HepG2 (cell line): ENCODE results near the gene PTCRA. TPM values are rescaled to one million over a fixed set of nuclear protein-coding genes. Genes with fewer than 3 reads are reported as not detected.

Experiments used
- BRD4 ChIP-seq: sonication (generic); formaldehyde crosslinking; IDR thresholded peaks from 2 replicates; pipeline ENCODE4 v1.4.0; 2020; ENCODE audit warnings: missing genetic modification reagents
- CENPX ChIP-seq: sonication (generic); formaldehyde crosslinking; IDR thresholded peaks from 2 replicates; pipeline ENCODE4 v1.9.0; 2021; ENCODE audit warnings: mild to moderate bottlenecking, missing genetic modification reagents, moderate library complexity
- DZIP1 ChIP-seq: sonication (generic); formaldehyde crosslinking; IDR thresholded peaks from 2 replicates; pipeline ENCODE4 v1.5.0; 2020; ENCODE audit warnings: mild to moderate bottlenecking, missing genetic modification reagents
- JUND ChIP-seq: sonication (generic); formaldehyde crosslinking; IDR thresholded peaks from 2 replicates; pipeline ENCODE4 v1.8.0; 2022; ENCODE audit warnings: mild to moderate bottlenecking, missing genetic modification reagents
- MXI1 ChIP-seq: IDR thresholded peaks from 3 replicates; pipeline ENCODE4 v1.6.1; 2012; ENCODE audit warnings: low read depth, low read length, inconsistent platforms, borderline replicate concordance
- NR2F6 ChIP-seq, 2 experiments: IDR thresholded peaks; 2 replicates each; pipeline ENCODE4 v1.6.1; 2016; ENCODE audit warnings: antibody characterized with exemption in 1 of 2, mild to moderate bottlenecking in 1 of 2
- POGZ ChIP-seq: sonication (generic); formaldehyde crosslinking; IDR thresholded peaks from 2 replicates; pipeline ENCODE4 v1.4.0; 2020; ENCODE audit warnings: mild to moderate bottlenecking, missing genetic modification reagents
- RBAK ChIP-seq: sonication (generic); formaldehyde crosslinking; IDR thresholded peaks from 2 replicates; pipeline ENCODE4 v1.5.1; 2020; ENCODE audit warnings: mild to moderate bottlenecking, missing genetic modification reagents
- RERE ChIP-seq: IDR thresholded peaks from 2 replicates; pipeline ENCODE4 v1.6.1; 2016; ENCODE audit warnings: low read depth, missing genetic modification reagents, missing compliant biosample characterization
- SATB2 ChIP-seq: sonication (generic); formaldehyde crosslinking; IDR thresholded peaks from 2 replicates; pipeline ENCODE4 v1.5.0; 2020; ENCODE audit warnings: missing genetic modification reagents
- ZBTB42 ChIP-seq: sonication (generic); formaldehyde crosslinking; IDR thresholded peaks from 2 replicates; pipeline ENCODE4 v1.5.0; 2020; ENCODE audit warnings: mild to moderate bottlenecking, missing genetic modification reagents
- ZFP41 ChIP-seq: sonication (generic); formaldehyde crosslinking; IDR thresholded peaks from 2 replicates; pipeline ENCODE4 v1.4.0; 2020; ENCODE audit warnings: mild to moderate bottlenecking, missing genetic modification reagents, borderline replicate concordance
- ZMYM2 ChIP-seq: sonication (generic); formaldehyde crosslinking; IDR thresholded peaks from 2 replicates; pipeline ENCODE4 v1.8.0; 2022; ENCODE audit warnings: mild to moderate bottlenecking, missing genetic modification reagents
- ZNF205 ChIP-seq: IDR thresholded peaks from 2 replicates; pipeline ENCODE4 v1.6.1; 2018; ENCODE audit warnings: missing biosample characterization, missing genetic modification reagents
- ZNF761 ChIP-seq: sonication (generic); formaldehyde crosslinking; conservative IDR thresholded peaks from 2 replicates; pipeline ENCODE4 v1.4.0; 2020; ENCODE audit warnings: mild to moderate bottlenecking, missing genetic modification reagents
- polyA plus RNA-seq, 8 experiments: library from polyadenylated mRNA; depleted of rRNA in 3 of 8; stranded (reverse) in 7 of 8; unstranded in 1 of 8; fragments of >200 nt; fragmentation: Illumina TruSeq in 4 of 8; extraction: Trizol in 4 of 8; gene quantifications; 2 replicates each; pipeline versions ENCODE4 v1.2.1 to v1.2.3, GENCODE V29; 2011 to 2016; ENCODE audit warnings: low read depth in 4 of 8, missing spikeins in 1 of 8, mixed read lengths in 1 of 8; ENCODE audit not compliant: insufficient read depth in 1 of 8
- total RNA-seq, 5 experiments: library from RNA; depleted of rRNA; stranded (reverse); fragments of >200 nt; fragmentation: Illumina TruSeq; extraction: Trizol; gene quantifications; 2 replicates each; pipeline ENCODE4 v1.2.3, GENCODE V29; 2016; ENCODE audit warnings: low read depth in 1 of 5
- TF ChIP-seq, protein P1 (sequence below): sonication (generic); formaldehyde crosslinking; IDR thresholded peaks from 2 replicates; pipeline ENCODE4 v1.9.0; 2022; ENCODE audit warnings: low read depth, missing genetic modification reagents
- TF ChIP-seq, protein P2 (sequence below): sonication (generic); formaldehyde crosslinking; IDR thresholded peaks from 2 replicates; pipeline ENCODE4 v1.5.1; 2020; ENCODE audit warnings: mild to moderate bottlenecking, missing genetic modification reagents

Gene PTCRA
- total and polyA plus RNA-seq, 2 of the 13 experiments (the other 11 are each of a cell fraction or from before 2014, with no cell fraction given), result not detected

DNA sequence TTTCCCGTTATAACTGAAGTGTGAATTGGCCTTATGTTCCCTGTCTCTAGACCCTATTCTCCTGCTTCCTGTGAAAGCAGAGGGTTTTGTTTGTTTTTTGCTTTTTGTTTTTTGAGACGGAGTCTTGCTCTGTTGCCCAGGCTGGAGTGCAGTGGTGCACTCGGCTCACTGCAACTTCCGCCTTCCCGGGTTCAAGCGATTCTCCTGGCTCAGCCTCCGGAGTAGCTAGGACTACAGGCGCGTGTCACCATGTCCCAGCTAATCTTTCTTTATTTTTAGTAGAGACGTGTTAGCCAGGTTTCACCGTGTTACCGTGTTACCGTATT, 44.0 kb downstream of the PTCRA start (continued):
- TF ChIP-seq JUND (CRISPR knock-in tag) (0 out of 2 replicates have a peak, but pooled peaks have one; percentile 7), MXI1 (no peak), ZMYM2 (0 out of 2 replicates have a peak, but pooled peaks have one; percentile 45), ZBTB42 (CRISPR knock-in tag) (no peak), NR2F6 (IDR thresholded peaks at IDR 0.05) (no peak), NR2F6 (CRISPR knock-in tag; IDR thresholded peaks at IDR 0.05) (no peak), ZNF205 (CRISPR knock-in tag) (no peak), SATB2 (CRISPR knock-in tag) (no peak), RBAK (CRISPR knock-in tag) (no peak), POGZ (CRISPR knock-in tag) (peak; percentile 11; the same call in 1 of the 2 replicates), BRD4 (CRISPR knock-in tag) (no peak), DZIP1 (CRISPR knock-in tag) (no peak), ZNF761 (CRISPR knock-in tag) (0 out of 2 replicates have a peak, but pooled peaks have one; percentile 56), ZFP41 (CRISPR knock-in tag) (no peak), CENPX (no peak), RERE (CRISPR knock-in tag) (no peak)
- TF ChIP-seq, protein P1, sequence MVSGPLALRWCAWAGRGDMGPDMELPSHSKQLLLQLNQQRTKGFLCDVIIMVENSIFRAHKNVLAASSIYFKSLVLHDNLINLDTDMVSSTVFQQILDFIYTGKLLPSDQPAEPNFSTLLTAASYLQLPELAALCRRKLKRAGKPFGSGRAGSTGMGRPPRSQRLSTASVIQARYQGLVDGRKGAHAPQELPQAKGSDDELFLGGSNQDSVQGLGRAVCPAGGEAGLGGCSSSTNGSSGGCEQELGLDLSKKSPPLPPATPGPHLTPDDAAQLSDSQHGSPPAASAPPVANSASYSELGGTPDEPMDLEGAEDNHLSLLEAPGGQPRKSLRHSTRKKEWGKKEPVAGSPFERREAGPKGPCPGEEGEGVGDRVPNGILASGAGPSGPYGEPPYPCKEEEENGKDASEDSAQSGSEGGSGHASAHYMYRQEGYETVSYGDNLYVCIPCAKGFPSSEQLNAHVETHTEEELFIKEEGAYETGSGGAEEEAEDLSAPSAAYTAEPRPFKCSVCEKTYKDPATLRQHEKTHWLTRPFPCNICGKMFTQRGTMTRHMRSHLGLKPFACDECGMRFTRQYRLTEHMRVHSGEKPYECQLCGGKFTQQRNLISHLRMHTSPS (CRISPR knock-in tag), result no peak
- TF ChIP-seq, protein P2, sequence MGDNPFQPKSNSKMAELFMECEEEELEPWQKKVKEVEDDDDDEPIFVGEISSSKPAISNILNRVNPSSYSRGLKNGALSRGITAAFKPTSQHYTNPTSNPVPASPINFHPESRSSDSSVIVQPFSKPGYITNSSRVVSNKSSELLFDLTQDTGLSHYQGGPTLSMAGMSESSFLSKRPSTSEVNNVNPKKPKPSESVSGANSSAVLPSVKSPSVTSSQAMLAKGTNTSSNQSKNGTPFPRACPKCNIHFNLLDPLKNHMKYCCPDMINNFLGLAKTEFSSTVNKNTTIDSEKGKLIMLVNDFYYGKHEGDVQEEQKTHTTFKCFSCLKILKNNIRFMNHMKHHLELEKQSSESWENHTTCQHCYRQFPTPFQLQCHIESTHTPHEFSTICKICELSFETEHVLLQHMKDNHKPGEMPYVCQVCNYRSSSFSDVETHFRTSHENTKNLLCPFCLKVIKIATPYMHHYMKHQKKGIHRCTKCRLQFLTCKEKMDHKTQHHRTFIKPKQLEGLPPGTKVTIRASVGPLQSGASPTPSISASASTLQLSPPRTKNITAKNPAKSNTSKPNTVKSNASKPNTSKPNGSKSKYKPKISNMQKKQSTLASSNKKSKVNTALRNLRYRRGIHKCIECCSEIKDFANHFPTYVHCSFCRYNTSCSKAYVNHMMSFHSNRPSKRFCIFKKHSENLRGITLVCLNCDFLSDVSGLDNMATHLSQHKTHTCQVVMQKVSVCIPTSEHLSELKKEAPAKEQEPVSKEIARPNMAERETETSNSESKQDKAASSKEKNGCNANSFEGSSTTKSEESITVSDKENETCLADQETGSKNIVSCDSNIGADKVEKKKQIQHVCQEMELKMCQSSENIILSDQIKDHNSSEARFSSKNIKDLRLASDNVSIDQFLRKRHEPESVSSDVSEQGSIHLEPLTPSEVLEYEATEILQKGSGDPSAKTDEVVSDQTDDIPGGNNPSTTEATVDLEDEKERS (CRISPR knock-in tag), result no peak
